ENCODE results near the gene EAF2. TPM values are rescaled to one million over a fixed set of nuclear protein-coding genes. Genes with fewer than 3 reads are reported as not detected.

The EAF2 gene
- total and polyA plus RNA-seq, 5 donors from 2014 or later = 5.7 to 15.2 (median 8.3) TPM

- no peaks in the 10 kb centered on the region for H3K27me3 Mint-ChIP-seq
- no peak overlapping the region for H3K27ac Mint-ChIP-seq
- no peaks in the 10 kb centered on the region for H3K27me3 ChIP-seq (ENCODE audit: control insufficient read depth, insufficient read depth, low read length)
- peaks cover 22% of the 10 kb centered on the region for H3K36me3 Mint-ChIP-seq
- no peak for DNase-seq
- no peak overlapping the region for H3K4me3 ChIP-seq (ENCODE audit: low read depth, low read length)
- H3K36me3 ChIP-seq (ENCODE audit: control insufficient read depth, insufficient read depth, low read length) = no peaks in the 10 kb centered on the region
- H3K9me3 Mint-ChIP-seq = no peaks in the 10 kb centered on the region
- no peak overlapping the region for H3K4me3 Mint-ChIP-seq
- no peak overlapping the region for H3K27ac ChIP-seq (ENCODE audit: insufficient read depth, low read length, poor library complexity, severe bottlenecking)
- no peaks in the 10 kb centered on the region for H3K4me1 Mint-ChIP-seq
- H3K9me3 ChIP-seq (ENCODE audit: control insufficient read depth in 2 of 2, low read length in 2 of 2) = no peaks in the 10 kb centered on the region
- H3K4me1 ChIP-seq (ENCODE audit: control insufficient read depth, insufficient read depth, low read length, poor library complexity, severe bottlenecking) = no peaks in the 10 kb centered on the region
- no peak for ATAC-seq (ENCODE audit: low read depth in 2 of 2)
Observed at GRCh38 chr3:121916189-121916588, 81.2 kb downstream of the EAF2 start.

- no peaks in the 10 kb centered on the region for H3K27me3 Mint-ChIP-seq
- ATAC-seq (ENCODE audit: low read depth in 2 of 2) = no peak
- no peak overlapping the region for H3K27ac ChIP-seq (ENCODE audit: insufficient read depth, low read length, poor library complexity, severe bottlenecking)
- no peak overlapping the region for H3K4me3 ChIP-seq (ENCODE audit: low read depth, low read length)
- H3K9me3 ChIP-seq (ENCODE audit: control insufficient read depth in 2 of 2, low read length in 2 of 2) = no peaks in the 10 kb centered on the region
- H3K27ac Mint-ChIP-seq = no peak overlapping the region
- peaks cover 19% of the 10 kb centered on the region for H3K36me3 Mint-ChIP-seq
- H3K4me1 Mint-ChIP-seq = no peaks in the 10 kb centered on the region
- no peaks in the 10 kb centered on the region for H3K27me3 ChIP-seq (ENCODE audit: control insufficient read depth, insufficient read depth, low read length)
- peaks cover 0 to 1% (median 0%) of the 10 kb centered on the region in 7 donors for H3K9me3 Mint-ChIP-seq
- DNase-seq = no peak
- no peaks in the 10 kb centered on the region for H3K36me3 ChIP-seq (ENCODE audit: control insufficient read depth, insufficient read depth, low read length)
- no peak overlapping the region for H3K4me3 Mint-ChIP-seq
- H3K4me1 ChIP-seq (ENCODE audit: control insufficient read depth, insufficient read depth, low read length, poor library complexity, severe bottlenecking) = no peaks in the 10 kb centered on the region
Observed at GRCh38 chr3:121918779-121919483, 83.9 kb downstream of the EAF2 start.

GRCh38 chr3:121924734-121925133 is 89.7 kb downstream of the EAF2 start:
- Mint-ChIP-seq H3K4me3 (no peak overlapping the region), H3K9me3 (peaks cover 0 to 1% (median 0%) of the 10 kb centered on the region in 7 donors), H3K4me1 (no peaks in the 10 kb centered on the region), H3K27me3 (no peaks in the 10 kb centered on the region), H3K36me3 (peaks cover 33% of the 10 kb centered on the region), H3K27ac (no peak overlapping the region)
- no peak for ATAC-seq (ENCODE audit: low read depth in 2 of 2)
- DNase-seq = no peak
- Histone ChIP-seq H3K4me3 (ENCODE audit: low read depth, low read length) (no peak overlapping the region), H3K4me1 (ENCODE audit: control insufficient read depth, insufficient read depth, low read length, poor library complexity, severe bottlenecking) (no peaks in the 10 kb centered on the region), H3K27me3 (ENCODE audit: control insufficient read depth, insufficient read depth, low read length) (no peaks in the 10 kb centered on the region), H3K9me3 (ENCODE audit: control insufficient read depth in 2 of 2, low read length in 2 of 2) (no peaks in the 10 kb centered on the region), H3K27ac (ENCODE audit: insufficient read depth, low read length, poor library complexity, severe bottlenecking) (no peak overlapping the region), H3K36me3 (ENCODE audit: control insufficient read depth, insufficient read depth, low read length) (no peaks in the 10 kb centered on the region)

- H3K27ac ChIP-seq (ENCODE audit: insufficient read depth, low read length, poor library complexity, severe bottlenecking) = no peak overlapping the region
- Mint-ChIP-seq H3K36me3 (peaks cover 33% of the 10 kb centered on the region), H3K4me3 (no peak overlapping the region), H3K9me3 (peaks cover 0 to 1% (median 0%) of the 10 kb centered on the region in 7 donors), H3K27me3 (no peaks in the 10 kb centered on the region), H3K4me1 (no peaks in the 10 kb centered on the region), H3K27ac (no peak overlapping the region)
- H3K36me3 ChIP-seq (ENCODE audit: control insufficient read depth, insufficient read depth, low read length) = no peaks in the 10 kb centered on the region
- no peaks in the 10 kb centered on the region for H3K4me1 ChIP-seq (ENCODE audit: control insufficient read depth, insufficient read depth, low read length, poor library complexity, severe bottlenecking)
- no peak for DNase-seq
- no peaks in the 10 kb centered on the region for H3K9me3 ChIP-seq (ENCODE audit: control insufficient read depth in 2 of 2, low read length in 2 of 2)
- H3K27me3 ChIP-seq (ENCODE audit: control insufficient read depth, insufficient read depth, low read length) = no peaks in the 10 kb centered on the region
- no peak for ATAC-seq (ENCODE audit: low read depth in 2 of 2)
- no peak overlapping the region for H3K4me3 ChIP-seq (ENCODE audit: low read depth, low read length)
Observed at GRCh38 chr3:121926380-121926779, 91.4 kb downstream of the EAF2 start.

Other genes starting within 250 kb of the EAF2 start
- not detected for gene FBXO40, start 241.8 kb upstream of the EAF2 start, total RNA-seq
- under 1 TPM in 2 of 4 donors, not detected in 2; 0.18 to 0.24 TPM for gene FBXO40, start 241.8 kb upstream of the EAF2 start, polyA plus RNA-seq
- gene HCLS1, start 174.3 kb upstream of the EAF2 start, total RNA-seq = 345 TPM
- 100 to 1,000 TPM; 430 to 564 (median 485) TPM for gene HCLS1, start 174.3 kb upstream of the EAF2 start, polyA plus RNA-seq
- 51.7 TPM for gene GOLGB1, start 85.5 kb upstream of the EAF2 start, total RNA-seq
- 1 to 10 TPM; 3.2 to 6.8 (median 3.9) TPM for gene GOLGB1, start 85.5 kb upstream of the EAF2 start, polyA plus RNA-seq
- gene IQCB1, start 149 bp upstream of the EAF2 start, total RNA-seq = 46.8 TPM
- 10 to 100 TPM; 16.2 to 23.1 (median 20.9) TPM for gene IQCB1, start 149 bp upstream of the EAF2 start, polyA plus RNA-seq
- 1.8 TPM for gene SLC15A2, start 59.2 kb downstream of the EAF2 start, total RNA-seq
- under 1 TPM in 2 of 4 donors, not detected in 2; 0.13 to 0.67 TPM for gene SLC15A2, start 59.2 kb downstream of the EAF2 start, polyA plus RNA-seq
- not detected for gene ILDR1, start 187.0 kb downstream of the EAF2 start, total RNA-seq
- under 1 TPM in 2 of 4 donors, not detected in 2; 0.21 to 0.39 TPM for gene ILDR1, start 187.0 kb downstream of the EAF2 start, polyA plus RNA-seq
- gene CD86, start 220.2 kb downstream of the EAF2 start, total RNA-seq = not detected
- 1 to 10 TPM in 2 of 4 donors, under 1 TPM in 2; 0.11 to 1.3 (median 0.81) TPM for gene CD86, start 220.2 kb downstream of the EAF2 start, polyA plus RNA-seq